HepG2 (cell line): ENCODE results near the gene HOXB5. TPM values are rescaled to one million over a fixed set of nuclear protein-coding genes. Genes with fewer than 3 reads are reported as not detected.

ENCODE experiments used
- ATAC-seq: fragments of 200-7000 bp; cut with Tn5 transposase; 3 replicates; pipeline ENCODE4 v1.9.1; 2020; ENCODE audit warnings: mild to moderate bottlenecking, moderate library complexity
- BruUV-seq: library from RNA; stranded (reverse); fragments of 400-500 nt; replicated peaks from 2 replicates; lab custom pipeline; 2021; lab: Mats Ljungman, UMichigan
- CTCF ChIA-PET: fragments of 300-600 bp; formaldehyde crosslinking; extraction: SDS; loops from one replicate; lab custom pipeline; 2021; ENCODE audit warnings: low total read pairs, inconsistent platforms, low intra/inter-chr PET ratio; lab: Yijun Ruan, JAX
- POLR2A ChIA-PET: fragments of 350-600 bp; sonication (Branson Sonifier 250); formaldehyde crosslinking; loops from one replicate; lab custom pipeline; 2020; ENCODE audit warnings: antibody characterized with exemption, inconsistent platforms; lab: Yijun Ruan, JAX
- DNase-seq: peaks from one replicate; pipeline ENCODE4 v3.0.0-alpha.2; 2015; ENCODE audit warnings: low spot score
- FAIRE-seq: peaks from 3 replicates; lab custom pipeline; 2011; peaks lifted over from hg19 to GRCh38; lab: Jason Lieb, UNC
- H2AFZ ChIP-seq: one replicate; pipeline ENCODE4 v1.6.1; 2011; ENCODE audit warnings: low read length, inconsistent platforms
- H3K27ac ChIP-seq: fragments of 300-600 bp; 3 replicates; pipeline ENCODE4 v1.8.0; 2011; ENCODE audit warnings: mixed run types, mild to moderate bottlenecking, mixed read lengths, low read length, inconsistent platforms; ENCODE audit not compliant: insufficient read depth; ENCODE audit errors: extremely low read length
- H3K27me3 ChIP-seq, 2 experiments: fragments of 200-600 bp in 1 of 2; 2 replicates in 1 of 2; 3 replicates in 1 of 2; pipeline versions ENCODE4 v1.6.0 to v1.8.0; 2011; ENCODE audit warnings: low read length in 2 of 2, mild to moderate bottlenecking in 2 of 2, moderate library complexity in 2 of 2, inconsistent platforms in 1 of 2; ENCODE audit not compliant: insufficient read depth in 2 of 2, control insufficient read depth in 1 of 2
- H3K36me3 ChIP-seq, 2 experiments: fragments of 200-600 bp in 1 of 2; replicated peaks in 1 of 2; 2 replicates in 1 of 2; 3 replicates in 1 of 2; pipeline versions ENCODE4 v1.5.1 to v1.8.0; 2011; ENCODE audit warnings: low read length in 2 of 2, inconsistent platforms in 1 of 2; ENCODE audit not compliant: insufficient read depth in 2 of 2, control insufficient read depth in 1 of 2
- H3K4me1 ChIP-seq: 2 replicates; pipeline ENCODE4 v1.5.1; 2012; ENCODE audit warnings: low read length, inconsistent platforms; ENCODE audit not compliant: insufficient read depth
- H3K4me2 ChIP-seq: 2 replicates; pipeline ENCODE4 v1.6.0; 2011; ENCODE audit warnings: low read depth, low read length, inconsistent platforms
- H3K4me3 ChIP-seq, 3 experiments: fragments of 200-600 bp in 1 of 3; sonication (generic), shearing (Covaris generic) in 1 of 3; replicated peaks in 1 of 3; 2 replicates each; pipeline ENCODE4 v1.5.1; 2011 to 2016; ENCODE audit warnings: low read length in 3 of 3, inconsistent platforms in 2 of 3, low read depth in 2 of 3, mild to moderate bottlenecking in 2 of 3, control low read depth in 1 of 3, mixed read lengths in 1 of 3; ENCODE audit not compliant: insufficient read depth in 1 of 3
- H3K79me2 ChIP-seq: one replicate; pipeline ENCODE4 v1.6.1; 2011; ENCODE audit warnings: low read length, inconsistent platforms; ENCODE audit not compliant: insufficient read depth
- H3K9ac ChIP-seq: 2 replicates; pipeline ENCODE4 v1.6.0; 2011; ENCODE audit warnings: mild to moderate bottlenecking, low read depth, low read length, inconsistent platforms; ENCODE audit not compliant: insufficient read depth
- H3K9me3 ChIP-seq: 2 replicates; pipeline ENCODE4 v1.5.1; 2012; ENCODE audit warnings: mild to moderate bottlenecking, low read length
- H4K20me1 ChIP-seq: 2 replicates; pipeline ENCODE4 v1.6.0; 2011; ENCODE audit warnings: inconsistent platforms, mild to moderate bottlenecking, low read length, moderate library complexity; ENCODE audit not compliant: insufficient read depth
- ATF7-NPFF ChIP-seq: sonication (generic); formaldehyde crosslinking; IDR thresholded peaks from 2 replicates; pipeline ENCODE4 v1.8.1; 2023; ENCODE audit warnings: mild to moderate bottlenecking, low read depth, missing genetic modification reagents, moderate library complexity
- FOXO1 ChIP-seq: sonication (generic); formaldehyde crosslinking; IDR thresholded peaks from 2 replicates; pipeline ENCODE4 v1.4.0; 2020; ENCODE audit warnings: missing genetic modification reagents
- IRX3 ChIP-seq: sonication (generic); formaldehyde crosslinking; IDR thresholded peaks from 2 replicates; pipeline ENCODE4 v1.8.1; 2023; ENCODE audit warnings: mild to moderate bottlenecking, low read depth, missing genetic modification reagents, borderline replicate concordance
- KDM2A ChIP-seq: sonication (generic); formaldehyde crosslinking; IDR thresholded peaks from 2 replicates; pipeline ENCODE4 v1.4.0; 2020; ENCODE audit warnings: low read depth, missing genetic modification reagents, borderline replicate concordance
- NR2F1 ChIP-seq, 2 experiments: fragments of 450-650 bp in 1 of 2; formaldehyde crosslinking in 1 of 2; IDR thresholded peaks; 2 replicates each; pipeline versions ENCODE4 v1.5.0 to v1.6.1; 2016 to 2020; ENCODE audit warnings: mild to moderate bottlenecking in 1 of 2, missing compliant biosample characterization in 1 of 2, missing genetic modification reagents in 1 of 2, moderate library complexity in 1 of 2
- RARG ChIP-seq: sonication (generic); formaldehyde crosslinking; IDR thresholded peaks from 2 replicates; pipeline ENCODE4 v1.4.0; 2020; ENCODE audit warnings: low read depth, mild to moderate bottlenecking, missing genetic modification reagents
- STAT6 ChIP-seq: sonication (generic); formaldehyde crosslinking; IDR thresholded peaks from 2 replicates; pipeline ENCODE4 v1.4.0; 2020; ENCODE audit warnings: missing genetic modification reagents, mild to moderate bottlenecking, borderline replicate concordance
- TAF15 ChIP-seq: fragments of 200-400 bp; formaldehyde crosslinking; IDR thresholded peaks from one replicate; pipeline ENCODE4 v1.6.1; 2018; ENCODE audit warnings: mild to moderate bottlenecking, low read depth, low read length; ENCODE audit not compliant: poor library complexity, severe bottlenecking
- TARDBP ChIP-seq: sonication (generic); formaldehyde crosslinking; IDR thresholded peaks from 2 replicates; pipeline ENCODE4 v1.8.0; 2022; ENCODE audit warnings: mild to moderate bottlenecking, missing genetic modification reagents
- THAP11 ChIP-seq: IDR thresholded peaks from 2 replicates; pipeline ENCODE4 v1.6.1; 2016; ENCODE audit warnings: missing biosample characterization, missing genetic modification reagents
- ZBTB46 ChIP-seq: sonication (generic); formaldehyde crosslinking; IDR thresholded peaks from 2 replicates; pipeline ENCODE4 v1.4.0; 2020; ENCODE audit warnings: mild to moderate bottlenecking, missing genetic modification reagents, borderline replicate concordance
- ZNF232 ChIP-seq: sonication (generic); formaldehyde crosslinking; IDR thresholded peaks from 2 replicates; pipeline ENCODE4 v1.4.0; 2020; ENCODE audit warnings: missing genetic modification reagents, borderline replicate concordance
- ZNF574 ChIP-seq: sonication (generic); formaldehyde crosslinking; IDR thresholded peaks from 2 replicates; pipeline ENCODE4 v1.4.0; 2020; ENCODE audit warnings: missing genetic modification reagents
- WGBS: methylation state at CpG from one replicate; pipeline ENCODE4 v1.1.6; 2017; ENCODE audit warnings: low lambda C conversion rate; 5-methylcytosine and 5-hydroxymethylcytosine counted together
- in situ Hi-C: cut with HindIII; loops from 2 replicates; pipeline ENCODE4 v1.10.0; 2017; ENCODE audit warnings: low pct_unique_long_range_greater_than_20kb; ENCODE audit not compliant: extremely low pct_ligation_motif_present
- intact Hi-C: fragments of 100-400 bp; cut with micrococcal nuclease; formaldehyde crosslinking; loops from one replicate; pipeline ENCODE4 v1.10.0; 2022; ENCODE audit not compliant: unreplicated experiment
- polyA plus RNA-seq, 8 experiments: library from polyadenylated mRNA; depleted of rRNA in 3 of 8; stranded (reverse) in 7 of 8; unstranded in 1 of 8; fragments of >200 nt; fragmentation: Illumina TruSeq in 4 of 8; extraction: Trizol in 4 of 8; gene quantifications; 2 replicates each; pipeline versions ENCODE4 v1.2.1 to v1.2.3, GENCODE V29; 2011 to 2016; ENCODE audit warnings: low read depth in 4 of 8, missing spikeins in 1 of 8, mixed read lengths in 1 of 8; ENCODE audit not compliant: insufficient read depth in 1 of 8
- total RNA-seq, 5 experiments: library from RNA; depleted of rRNA; stranded (reverse); fragments of >200 nt; fragmentation: Illumina TruSeq; extraction: Trizol; gene quantifications; 2 replicates each; pipeline ENCODE4 v1.2.3, GENCODE V29; 2016; ENCODE audit warnings: low read depth in 1 of 5

The HOXB5 gene
- total and polyA plus RNA-seq, 2 of the 13 experiments (the other 11 are each of a cell fraction or from before 2014, with no cell fraction given): not detected

- in situ Hi-C loops: no loop called here
- Histone ChIP-seq H3K27ac (no peak overlapping the region), H3K79me2 (no peaks in the 10 kb centered on the region)
Observed at GRCh38 chr17:48639982-48640857, 46.6 kb upstream of the HOXB5 start.

More at GRCh38 chr17:48639982-48640857, 46.6 kb upstream of the HOXB5 start:
- H3K4me2 ChIP-seq: no peak overlapping the region
- H3K4me3 ChIP-seq: no peak overlapping the region
- no peaks in the 10 kb centered on the region for H3K36me3 ChIP-seq
- TF ChIP-seq NR2F1 (CRISPR knock-in tag; IDR thresholded peaks at IDR 0.05): no peak
- TF ChIP-seq THAP11 (CRISPR knock-in tag): no peak
- TF ChIP-seq TARDBP: no peak
- no peak for TF ChIP-seq ZNF574 (CRISPR knock-in tag)
- TF ChIP-seq FOXO1 (CRISPR knock-in tag): no peak
- TF ChIP-seq IRX3 (CRISPR knock-in tag): no peak
- no peak for TF ChIP-seq STAT6
- no peak for TF ChIP-seq ZBTB46
- TF ChIP-seq KDM2A (CRISPR knock-in tag): no peak
- no peak for TF ChIP-seq ZNF232
- no peak for TF ChIP-seq TAF15
- TF ChIP-seq RARG: no peak
- no peak for TF ChIP-seq ATF7-NPFF (CRISPR knock-in tag)
- H3K9me3 ChIP-seq: no peaks in the 10 kb centered on the region
- H3K9ac ChIP-seq: no peak overlapping the region
- no peaks in the 10 kb centered on the region for H4K20me1 ChIP-seq
- no TSS peak for BruUV-seq
- intact Hi-C loops: no loop called here
- DNase-seq (no peak), ATAC-seq (no peak), FAIRE-seq (no peak)
- H3K4me1 ChIP-seq: 0 out of 2 replicates have a peak, but pooled peaks cover 4% of the 10 kb centered on the region
- POLR2A ChIA-PET: no interaction called here
- CTCF ChIA-PET: no interaction called here
- 11% methylated on average over 6 of the region's 6 CpGs for WGBS
- no peak overlapping the region for H2AFZ ChIP-seq
- peaks cover 22 to 97% of the 10 kb centered on the region in 2 experiments for H3K27me3 ChIP-seq
